Measurements from ENCODE around the gene CCDC51. TPM values are rescaled to one million over a fixed set of nuclear protein-coding genes. Genes with fewer than 3 reads are reported as not detected.
"Not testable (repeated sequence)": the region's sequence is repeated elsewhere in the genome, so short reads cannot be mapped to it uniquely, and the experiment has no call there.

Gene CCDC51
- total and polyA plus RNA-seq, 7 experiments from 2014 or later = 3.6 to 16.5 (median 7.1) TPM

- Mint-ChIP-seq H3K27ac (peak overlapping the region; percentile 45 to 99 (median 98)), H3K4me3 (peak overlapping the region in 6 of 10 donors; percentile 68 to 100 (median 82)), H3K9me3 (no peaks in the 10 kb centered on the region), H3K27me3 (peaks cover 0 to under 1% (median 0%) of the 10 kb centered on the region in 5 donors), H3K36me3 (peaks cover 0 to 24% (median 0%) of the 10 kb centered on the region in 5 donors), H3K4me1 (peaks cover 34 to 63% (median 54%) of the 10 kb centered on the region in 7 donors)
- Histone ChIP-seq H3K27me3 (ENCODE audit: control insufficient read depth in 2 of 2, insufficient read depth in 2 of 2, low read length in 2 of 2) (no peaks in the 10 kb centered on the region), H3K27ac (ENCODE audit: low read depth, low read length) (peak overlapping the region; percentile 57), H3K9me3 (ENCODE audit: control insufficient read depth in 2 of 3, low read length in 3 of 3) (no peaks in the 10 kb centered on the region), H3K4me3 (ENCODE audit: low read length) (peak overlapping the region; percentile 50), H3K4me1 (ENCODE audit: control insufficient read depth in 2 of 2, insufficient read depth in 2 of 2, low read length in 2 of 2) (peaks cover 34 to 41% of the 10 kb centered on the region in 2 donors), H3K36me3 (ENCODE audit: control insufficient read depth in 2 of 3, insufficient read depth in 3 of 3, low read length in 3 of 3) (no peaks in the 10 kb centered on the region)
- ChIA-PET POLR2A (interaction anchor here (0.9 to 2.4 kb wide), 5 partner anchors 8 to 38 kb away, joined by 3 to 14 read pairs (median 5); partner anchors contain the start of genes ATRIP, CCDC51 and TMA7), CTCF (interaction anchor here (1.0 to 1.7 kb wide), 5 partner anchors 8 to 73 kb away, joined by 3 to 5 read pairs (median 4); no protein-coding TSS in a partner anchor)
- DNase-seq (no peak), ATAC-seq (no peak)
- intact Hi-C loops (cut with micrococcal nuclease) = loop anchor here in 1 of 2 donors (10.0 kb wide), 1 partner anchor 1817 kb away; the partner anchor contains the start of genes HYAL3, IFRD2 and NAA80
These were observed 38.1 kb upstream of the CCDC51 start for GRCh38 chr3:48477959-48478520.

GRCh38 chr3:48476426-48477053 lies 36.6 kb upstream of the CCDC51 start:
- peaks cover 0 to 2% (median 0%) of the 10 kb centered on the region in 5 donors for H3K27me3 Mint-ChIP-seq
- H3K27ac Mint-ChIP-seq = peak overlapping the region in 8 of 9 donors; percentile 31 to 99 (median 88)
- Histone ChIP-seq H3K27ac (ENCODE audit: low read depth, low read length) (peak overlapping the region; percentile 26), H3K27me3 (ENCODE audit: control insufficient read depth in 2 of 2, insufficient read depth in 2 of 2, low read length in 2 of 2) (no peaks in the 10 kb centered on the region), H3K4me1 (ENCODE audit: control insufficient read depth in 2 of 2, insufficient read depth in 2 of 2, low read length in 2 of 2) (peaks cover 39 to 41% of the 10 kb centered on the region in 2 donors), H3K36me3 (ENCODE audit: control insufficient read depth in 2 of 3, insufficient read depth in 3 of 3, low read length in 3 of 3) (no peaks in the 10 kb centered on the region), H3K9me3 (ENCODE audit: control insufficient read depth in 2 of 3, low read length in 3 of 3) (no peaks in the 10 kb centered on the region), H3K4me3 (ENCODE audit: low read length) (no peak overlapping the region)
- peaks cover 0 to 28% (median 0%) of the 10 kb centered on the region in 5 donors for H3K36me3 Mint-ChIP-seq
- DNase-seq = no peak
- no peak for ATAC-seq
- ChIA-PET CTCF (interaction anchor here (0.7 to 1.6 kb wide), 3 partner anchors 19 to 40 kb away, joined by 3 to 5 read pairs (median 4); no protein-coding TSS in a partner anchor), POLR2A (interaction anchor here (1.1 to 2.4 kb wide), 3 partner anchors 10 to 30 kb away, joined by 4 to 14 read pairs (median 6); partner anchors contain the start of gene ATRIP)
- intact Hi-C loops (cut with micrococcal nuclease) = loop anchor here in 1 of 2 donors (10.0 kb wide), 1 partner anchor 1818 kb away; the partner anchor contains the start of genes HYAL3, IFRD2 and NAA80
- peak overlapping the region in 1 of 10 donors; percentile 21 for H3K4me3 Mint-ChIP-seq
- peaks cover 33 to 68% (median 59%) of the 10 kb centered on the region in 7 donors for H3K4me1 Mint-ChIP-seq
- H3K9me3 Mint-ChIP-seq = peaks cover 0 to 2% (median 0%) of the 10 kb centered on the region in 11 donors

GRCh38 chr3:48475188-48475587 lies 35.3 kb upstream of the CCDC51 start:
- Histone ChIP-seq H3K4me3 (ENCODE audit: low read length) (no peak overlapping the region), H3K4me1 (ENCODE audit: control insufficient read depth in 2 of 2, insufficient read depth in 2 of 2, low read length in 2 of 2) (peaks cover 46 to 50% of the 10 kb centered on the region in 2 donors), H3K27me3 (ENCODE audit: control insufficient read depth in 2 of 2, insufficient read depth in 2 of 2, low read length in 2 of 2) (no peaks in the 10 kb centered on the region), H3K36me3 (ENCODE audit: control insufficient read depth in 2 of 3, insufficient read depth in 3 of 3, low read length in 3 of 3) (peaks cover 0 to 2% (median 0%) of the 10 kb centered on the region in 3 experiments), H3K27ac (ENCODE audit: low read depth, low read length) (peak overlapping the region; percentile 41), H3K9me3 (ENCODE audit: control insufficient read depth in 2 of 3, low read length in 3 of 3) (no peaks in the 10 kb centered on the region)
- Mint-ChIP-seq H3K4me3 (peak overlapping the region in 2 of 10 donors; percentile 21 to 22), H3K9me3 (peaks cover 0 to 2% (median 0%) of the 10 kb centered on the region in 11 donors), H3K36me3 (peaks cover 0 to 27% (median 0%) of the 10 kb centered on the region in 5 donors), H3K27ac (peak overlapping the region; percentile 34 to 91 (median 78)), H3K4me1 (peaks cover 33 to 75% (median 62%) of the 10 kb centered on the region in 7 donors), H3K27me3 (peaks cover 0 to 2% (median 0%) of the 10 kb centered on the region in 5 donors)
- intact Hi-C loops (cut with micrococcal nuclease) = loop anchor here in 1 of 2 donors (10.0 kb wide), 1 partner anchor 1820 kb away; the partner anchor contains the start of genes HYAL3, IFRD2 and NAA80
- no peak for ATAC-seq
- no peak for DNase-seq
- ChIA-PET CTCF (interaction anchor here (1.6 kb wide), 1 partner anchor 18 kb away, joined by 3 read pairs; no protein-coding TSS in a partner anchor), POLR2A (interaction anchor here (1.1 to 3.9 kb wide), 3 partner anchors 10 to 32 kb away, joined by 3 to 28 read pairs (median 5); partner anchors contain the start of gene SHISA5)

GRCh38 chr3:48474619-48475018 lies 34.7 kb upstream of the CCDC51 start:
- Mint-ChIP-seq H3K36me3 (peaks cover 0 to 29% (median 3%) of the 10 kb centered on the region in 5 donors), H3K4me3 (peak overlapping the region in 4 of 10 donors; percentile 6 to 52 (median 36)), H3K4me1 (peaks cover 34 to 77% (median 64%) of the 10 kb centered on the region in 7 donors), H3K27me3 (peaks cover 0 to 2% (median 0%) of the 10 kb centered on the region in 5 donors), H3K9me3 (peaks cover 0 to 2% (median 0%) of the 10 kb centered on the region in 11 donors), H3K27ac (peak overlapping the region; percentile 54 to 91 (median 78))
- DNase-seq (no peak), ATAC-seq (no peak)
- ChIA-PET CTCF (interaction anchor here (2.4 kb wide), 1 partner anchor 11 kb away, joined by 9 read pairs; no protein-coding TSS in a partner anchor), POLR2A (interaction anchor here (1.1 to 3.9 kb wide), 5 partner anchors 9 to 35 kb away, joined by 3 to 28 read pairs (median 5); partner anchors contain the start of genes CCDC51, SHISA5 and TMA7)
- Histone ChIP-seq H3K27me3 (ENCODE audit: control insufficient read depth in 2 of 2, insufficient read depth in 2 of 2, low read length in 2 of 2) (no peaks in the 10 kb centered on the region), H3K4me3 (ENCODE audit: low read length) (no peak overlapping the region), H3K9me3 (ENCODE audit: control insufficient read depth in 2 of 3, low read length in 3 of 3) (no peaks in the 10 kb centered on the region), H3K27ac (ENCODE audit: low read depth, low read length) (peak overlapping the region; percentile 41), H3K4me1 (ENCODE audit: control insufficient read depth in 2 of 2, insufficient read depth in 2 of 2, low read length in 2 of 2) (peaks cover 46 to 50% of the 10 kb centered on the region in 2 donors), H3K36me3 (ENCODE audit: control insufficient read depth in 2 of 3, insufficient read depth in 3 of 3, low read length in 3 of 3) (peaks cover 0 to 8% (median 0%) of the 10 kb centered on the region in 3 experiments)
- intact Hi-C loops (cut with micrococcal nuclease) = loop anchor here in 1 of 2 donors (5.0 to 10.0 kb wide), 2 partner anchors 618 to 1820 kb away; partner anchors contain the start of genes HYAL3, IFRD2, NAA80 and QRICH1

GRCh38 chr3:48474031-48474430 lies 34.1 kb upstream of the CCDC51 start:
- H3K4me3 ChIP-seq (ENCODE audit: low read length); H3K9me3 Mint-ChIP-seq; DNase-seq; H3K9me3 ChIP-seq (ENCODE audit: control insufficient read depth in 2 of 3, low read length in 3 of 3); H3K27me3 ChIP-seq (ENCODE audit: control insufficient read depth in 2 of 2, insufficient read depth in 2 of 2, low read length in 2 of 2); ATAC-seq; H3K27me3 Mint-ChIP-seq; H3K4me3 Mint-ChIP-seq: not testable (repeated sequence)
- ChIA-PET POLR2A (interaction anchor here (0.6 to 3.9 kb wide), 13 partner anchors 8 to 1329 kb away, joined by 3 to 28 read pairs (median 5); partner anchors contain the start of genes CCDC51, PFKFB4, SHISA5 and TMA7), CTCF (interaction anchor here (0.6 to 3.3 kb wide), 6 partner anchors 10 to 45 kb away, joined by 3 to 22 read pairs (median 9); no protein-coding TSS in a partner anchor)
- Mint-ChIP-seq H3K27ac (peak overlapping the region in 6 of 9 donors; percentile 90 to 100 (median 98)), H3K36me3 (peaks cover 0 to 30% (median 3%) of the 10 kb centered on the region in 5 donors), H3K4me1 (peaks cover 37 to 77% (median 64%) of the 10 kb centered on the region in 7 donors)
- intact Hi-C loops (cut with micrococcal nuclease) = loop anchor here in 1 of 2 donors (5.0 to 10.0 kb wide), 2 partner anchors 618 to 1821 kb away; partner anchors contain the start of genes HYAL3, IFRD2, NAA80 and QRICH1
- peaks cover 0 to 14% (median 0%) of the 10 kb centered on the region in 3 experiments for H3K36me3 ChIP-seq (ENCODE audit: control insufficient read depth in 2 of 3, insufficient read depth in 3 of 3, low read length in 3 of 3)
- peaks cover 46 to 50% of the 10 kb centered on the region in 2 donors for H3K4me1 ChIP-seq (ENCODE audit: control insufficient read depth in 2 of 2, insufficient read depth in 2 of 2, low read length in 2 of 2)
- H3K27ac ChIP-seq (ENCODE audit: low read depth, low read length) = peak overlapping the region; percentile 95

All from naive thymus-derived CD4-positive, alpha-beta T cell (primary cell).